Esophagus squamous epithelium (tissue), 5 donors: Measurements from ENCODE around the gene LSG1. TPM values are rescaled to one million over a fixed set of nuclear protein-coding genes. Genes with fewer than 3 reads are reported as not detected.

ENCODE experiments used
- DNase-seq: peaks from one replicate; lab custom pipeline; 2025; lab: John Stamatoyannopoulos, UW
- H3K27ac ChIP-seq, 4 donors: fragments of 200-600 bp; sonication (generic); one replicate each; pipeline ENCODE4 v1.5.1; 2016 to 2019; ENCODE audit warnings: mild to moderate bottlenecking in 1 of 4
- H3K27me3 ChIP-seq, 4 donors: fragments of 200-600 bp; sonication (generic); 1 replicate in 3 of 4; 2 replicates in 1 of 4; pipeline versions ENCODE4 v1.5.1 to v1.6.0; 2017 to 2021; ENCODE audit warnings: antibody characterized with exemption in 1 of 4
- H3K36me3 ChIP-seq, 3 donors: fragments of 200-600 bp; sonication (generic); one replicate each; pipeline ENCODE4 v1.5.1; 2016 to 2019
- H3K4me1 ChIP-seq, 3 donors: fragments of 200-600 bp; sonication (generic); one replicate each; pipeline ENCODE4 v1.5.1; 2017 to 2019
- H3K4me3 ChIP-seq, 4 donors: fragments of 200-600 bp; sonication (generic); 1 replicate in 3 of 4; 2 replicates in 1 of 4; pipeline ENCODE4 v1.5.1; 2016 to 2019; ENCODE audit warnings: mild to moderate bottlenecking in 2 of 4, moderate library complexity in 1 of 4
- H3K9me3 ChIP-seq, 3 donors: fragments of 200-600 bp; sonication (generic); one replicate each; pipeline ENCODE4 v1.5.1; 2016 to 2019
- POLR2A ChIP-seq, 4 donors: fragments of 450-650 bp; IDR thresholded peaks; one replicate each; pipeline ENCODE4 v1.6.1; 2017; ENCODE audit warnings: antibody characterized with exemption in 4 of 4, mild to moderate bottlenecking in 4 of 4, moderate library complexity in 3 of 4
- WGBS, 2 donors: methylation state at CpG; one replicate each; pipeline ENCODE4 v1.1.5; 2018; 5-methylcytosine and 5-hydroxymethylcytosine counted together
- intact Hi-C: fragments of 100-400 bp; cut with DNase I; formaldehyde crosslinking; loops from one replicate; pipeline ENCODE4 v1.15.0; 2022
- total RNA-seq, 4 donors: library from RNA; depleted of rRNA; stranded (reverse); fragments of >200 nt; gene quantifications; one replicate each; pipeline ENCODE4 v1.1.0, GENCODE V29; 2016
- TF ChIP-seq, protein P1 (sequence below), 6 experiments: fragments of 450-650 bp in 4 of 6; fragments of 200-600 bp in 2 of 6; sonication (generic) in 2 of 6; IDR thresholded peaks; one replicate each; pipeline ENCODE4 v1.5.1; 2016 to 2019; ENCODE audit warnings: antibody characterized with exemption in 6 of 6, mild to moderate bottlenecking in 4 of 6, moderate library complexity in 4 of 6
- donor health status: DM: yes; HTN: yes; CAD: no.

LSG1 gene
- total RNA-seq, 4 donors from 2014 or later: 25.6 to 42.0 (median 30.4) TPM

DNA sequence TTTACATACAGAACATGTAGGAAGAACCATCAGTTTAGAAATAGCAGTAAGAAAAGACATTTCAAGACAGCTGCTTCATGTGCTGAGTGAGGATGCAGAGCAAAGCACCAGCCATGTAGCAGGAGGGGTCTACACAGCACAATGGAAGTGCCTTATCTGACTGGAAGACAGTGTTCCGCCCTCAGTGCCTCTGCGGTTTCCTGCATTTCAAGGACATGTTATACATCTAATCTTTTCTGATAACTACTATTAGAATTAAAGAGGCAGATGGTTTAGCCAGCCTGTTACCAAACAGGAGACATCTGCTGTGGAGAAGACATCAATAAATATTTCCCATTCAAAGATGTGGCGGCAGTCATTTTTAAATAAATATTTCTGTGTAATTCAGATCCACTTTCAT is 10.6 kb downstream of the LSG1 start:
- Histone ChIP-seq H3K4me3 (no peak overlapping the region), H3K27me3 (no peaks in the 10 kb centered on the region), H3K36me3 (peaks cover 0 to 91% (median 0%) of the 10 kb centered on the region in 3 donors), H3K4me1 (peaks cover 0 to 7% (median 0%) of the 10 kb centered on the region in 3 donors), H3K9me3 (no peaks in the 10 kb centered on the region), H3K27ac (no peak overlapping the region)
- TF ChIP-seq POLR2A (IDR thresholded peaks at IDR 0.05): no peak
- TF ChIP-seq, protein P1, sequence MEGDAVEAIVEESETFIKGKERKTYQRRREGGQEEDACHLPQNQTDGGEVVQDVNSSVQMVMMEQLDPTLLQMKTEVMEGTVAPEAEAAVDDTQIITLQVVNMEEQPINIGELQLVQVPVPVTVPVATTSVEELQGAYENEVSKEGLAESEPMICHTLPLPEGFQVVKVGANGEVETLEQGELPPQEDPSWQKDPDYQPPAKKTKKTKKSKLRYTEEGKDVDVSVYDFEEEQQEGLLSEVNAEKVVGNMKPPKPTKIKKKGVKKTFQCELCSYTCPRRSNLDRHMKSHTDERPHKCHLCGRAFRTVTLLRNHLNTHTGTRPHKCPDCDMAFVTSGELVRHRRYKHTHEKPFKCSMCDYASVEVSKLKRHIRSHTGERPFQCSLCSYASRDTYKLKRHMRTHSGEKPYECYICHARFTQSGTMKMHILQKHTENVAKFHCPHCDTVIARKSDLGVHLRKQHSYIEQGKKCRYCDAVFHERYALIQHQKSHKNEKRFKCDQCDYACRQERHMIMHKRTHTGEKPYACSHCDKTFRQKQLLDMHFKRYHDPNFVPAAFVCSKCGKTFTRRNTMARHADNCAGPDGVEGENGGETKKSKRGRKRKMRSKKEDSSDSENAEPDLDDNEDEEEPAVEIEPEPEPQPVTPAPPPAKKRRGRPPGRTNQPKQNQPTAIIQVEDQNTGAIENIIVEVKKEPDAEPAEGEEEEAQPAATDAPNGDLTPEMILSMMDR (IDR thresholded peaks at IDR 0.05): no peak
- 61 to 66% methylated on average over 3 of the region's 3 CpGs for WGBS, 2 donors
- DNase-seq: no peak
- intact Hi-C loops: no loop called here

DNA sequence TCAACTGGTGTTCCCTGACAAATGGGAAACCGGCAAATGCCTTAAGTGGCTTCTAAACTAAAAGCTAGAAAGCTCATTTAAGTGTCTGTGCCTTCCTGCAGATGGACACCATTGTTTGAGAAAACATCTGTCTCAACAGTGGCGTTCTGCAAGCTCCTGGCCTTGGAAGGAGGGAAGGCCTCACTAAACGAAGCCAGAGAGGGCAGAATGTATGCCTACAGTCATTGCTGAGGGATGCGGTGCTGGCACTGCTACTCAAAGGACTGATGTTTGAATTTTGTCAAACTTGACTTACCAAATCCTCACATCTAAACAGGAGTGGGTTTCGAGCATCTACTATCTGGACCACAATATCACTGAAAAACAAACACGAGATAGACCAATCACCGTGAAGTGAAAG is 12.2 kb downstream of the LSG1 start:
- peaks cover 0 to 85% (median 0%) of the 10 kb centered on the region in 3 donors for H3K36me3 ChIP-seq

DNA sequence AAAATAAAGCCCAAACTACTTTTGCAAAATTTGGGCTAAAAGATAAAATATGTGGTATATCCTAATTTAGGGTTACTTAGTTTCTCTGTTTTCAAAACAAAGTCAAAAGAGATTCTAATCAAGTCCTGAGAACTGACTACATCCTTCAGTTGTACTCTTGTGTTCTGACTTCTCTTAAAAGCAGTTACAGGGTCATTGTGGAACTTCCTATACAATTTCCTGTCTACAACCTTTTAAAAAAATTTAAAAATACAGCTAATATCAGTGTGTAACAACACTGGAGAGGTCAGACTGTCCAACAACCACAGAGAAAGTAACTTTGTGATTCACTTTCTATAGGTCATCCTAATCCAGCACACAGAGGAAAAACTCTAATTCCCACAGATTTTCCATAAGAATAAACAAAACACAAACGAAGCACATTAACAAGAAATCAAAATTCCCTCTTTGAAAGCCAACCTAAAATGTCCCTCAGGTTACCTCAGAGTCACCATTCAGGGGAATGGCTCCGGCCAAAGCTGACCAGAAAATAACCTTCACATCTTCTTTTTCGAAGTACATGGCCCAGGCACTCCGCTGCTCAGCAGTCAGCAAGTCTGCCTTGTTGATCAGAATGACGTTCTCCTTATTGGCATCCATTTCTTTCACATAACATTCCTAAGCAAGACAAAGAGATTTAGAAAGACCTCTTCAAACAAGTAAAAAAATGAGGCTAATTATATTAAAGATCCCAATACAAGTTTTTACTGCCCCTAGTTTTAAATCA is 13.3 kb downstream of the LSG1 start:
- peaks cover 0 to 85% (median 0%) of the 10 kb centered on the region in 3 donors for H3K36me3 ChIP-seq
- peaks cover 0 to 20% (median 0%) of the 10 kb centered on the region in 3 donors for H3K4me1 ChIP-seq
- WGBS, 2 donors: 63 to 81% methylated on average over 5 of the region's 5 CpGs
- no peaks in the 10 kb centered on the region for H3K9me3 ChIP-seq
- no peak overlapping the region for H3K4me3 ChIP-seq
- peak overlapping the region in 1 of 4 donors; percentile 34 for H3K27ac ChIP-seq
- no peak for TF ChIP-seq POLR2A (IDR thresholded peaks at IDR 0.05)
- TF ChIP-seq, protein P1 (IDR thresholded peaks at IDR 0.05): no peak
- no peak for DNase-seq
- intact Hi-C loops: no loop called here
- no peaks in the 10 kb centered on the region for H3K27me3 ChIP-seq

More for the DNA sequence above, 12.2 kb downstream of the LSG1 start:
- Histone ChIP-seq H3K4me1 (peaks cover 0 to 9% (median 0%) of the 10 kb centered on the region in 3 donors), H3K9me3 (no peaks in the 10 kb centered on the region), H3K27me3 (no peaks in the 10 kb centered on the region), H3K27ac (peak overlapping the region in 1 of 4 donors; percentile 11), H3K4me3 (no peak overlapping the region)
- 83 to 84% methylated on average over 7 of the region's 7 CpGs for WGBS, 2 donors
- intact Hi-C loops: no loop called here
- no peak for TF ChIP-seq POLR2A (IDR thresholded peaks at IDR 0.05)
- TF ChIP-seq, protein P1 (IDR thresholded peaks at IDR 0.05): no peak
- no peak for DNase-seq

DNA sequence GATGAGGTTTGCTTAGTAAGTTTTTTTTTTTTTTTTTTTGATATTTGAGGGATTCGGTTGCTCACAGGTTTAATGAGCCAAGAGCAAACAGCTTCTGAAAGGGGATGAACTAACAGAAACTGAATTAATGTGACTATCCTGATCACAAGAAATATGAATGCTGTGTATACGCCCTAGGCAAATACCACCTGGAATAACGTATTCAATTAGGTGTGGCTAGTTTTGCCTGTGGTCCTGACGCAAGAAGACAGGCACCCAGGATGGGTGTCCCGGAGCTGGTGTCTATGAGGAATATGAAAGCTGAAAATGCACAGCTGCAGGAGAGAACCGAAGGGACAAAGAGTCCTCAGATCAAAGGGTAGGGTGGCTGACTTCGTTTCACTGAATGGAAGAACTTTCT is 14.6 kb downstream of the LSG1 start:
- no peak for DNase-seq
- TF ChIP-seq, protein P1 (IDR thresholded peaks at IDR 0.05): no peak
- TF ChIP-seq POLR2A (IDR thresholded peaks at IDR 0.05): no peak
- intact Hi-C loops: no loop called here
- Histone ChIP-seq H3K4me1 (peaks cover 0 to 24% (median 0%) of the 10 kb centered on the region in 3 donors), H3K9me3 (no peaks in the 10 kb centered on the region), H3K27ac (peak overlapping the region in 1 of 4 donors; percentile 34), H3K4me3 (no peak overlapping the region), H3K36me3 (peaks cover 3 to 85% (median 5%) of the 10 kb centered on the region in 3 donors), H3K27me3 (no peaks in the 10 kb centered on the region)
- 50 to 64% methylated on average over 7 of the region's 7 CpGs for WGBS, 2 donors

DNA sequence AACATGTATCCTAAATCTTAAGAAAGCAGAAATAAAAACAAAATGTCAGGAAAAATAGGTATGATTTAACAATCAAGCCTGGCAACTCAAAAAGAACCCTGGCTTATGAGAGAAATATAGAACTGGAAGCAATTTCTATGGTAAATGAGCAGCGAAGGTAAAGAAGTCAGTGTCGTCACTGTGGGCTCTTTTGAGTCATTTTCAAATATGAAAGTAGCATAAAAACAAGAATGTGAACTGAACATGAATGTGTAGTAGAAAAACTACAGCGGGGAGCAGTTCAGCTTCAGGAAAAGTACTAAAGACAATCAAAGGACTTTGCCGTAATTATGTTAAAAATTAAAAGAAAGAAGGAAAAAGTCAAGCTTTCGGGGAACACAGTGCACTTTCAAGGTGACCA is 17.5 kb downstream of the LSG1 start:
- intact Hi-C loops: no loop called here
- WGBS, 2 donors: 61 to 80% methylated on average over 5 of the region's 5 CpGs
- Histone ChIP-seq H3K9me3 (no peaks in the 10 kb centered on the region), H3K4me1 (peaks cover 0 to 24% (median 0%) of the 10 kb centered on the region in 3 donors), H3K27me3 (no peaks in the 10 kb centered on the region), H3K4me3 (no peak overlapping the region), H3K36me3 (peaks cover 8 to 86% (median 23%) of the 10 kb centered on the region in 3 donors), H3K27ac (peak overlapping the region in 1 of 4 donors; percentile 29)
- no peak for DNase-seq
- no peak for TF ChIP-seq POLR2A (IDR thresholded peaks at IDR 0.05)
- TF ChIP-seq, protein P1 (IDR thresholded peaks at IDR 0.05): no peak
